Left lung (tissue), 10 donors: Measurements from ENCODE around the gene HOXA3. TPM values are rescaled to one million over a fixed set of nuclear protein-coding genes. Genes with fewer than 3 reads are reported as not detected.

Experiments
- ATAC-seq: fragments of 200-7000 bp; cut with Tn5 transposase; one replicate; pipeline ENCODE4 v1.9.1; 2020; ENCODE audit warnings: moderate library complexity
- DNase-seq, 4 donors: peaks; one replicate each; pipeline ENCODE4 v3.0.0-alpha.2; 2013 to 2020
- H3K27ac ChIP-seq, 2 donors: fragments of 200-600 bp; sonication (generic) in 1 of 2; one replicate each; pipeline versions ENCODE4 v1.5.0 to v1.8.0; 2020 to 2021
- H3K27me3 ChIP-seq, 2 donors: fragments of 200-600 bp; sonication (generic) in 1 of 2; one replicate each; pipeline versions ENCODE4 v1.5.0 to v1.8.0; 2020 to 2021
- H3K36me3 ChIP-seq, 2 donors: fragments of 200-600 bp; sonication (generic) in 1 of 2; one replicate each; pipeline versions ENCODE4 v1.5.0 to v1.8.0; 2020 to 2021
- H3K4me1 ChIP-seq, 2 donors: fragments of 200-600 bp; one replicate each; pipeline ENCODE4 v1.8.0; 2021
- H3K4me3 ChIP-seq, 2 donors: fragments of 200-600 bp; sonication (generic) in 1 of 2; one replicate each; pipeline versions ENCODE4 v1.5.0 to v1.8.0; 2020 to 2021; ENCODE audit warnings: mild to moderate bottlenecking in 1 of 2
- H3K9me3 ChIP-seq, 2 donors: fragments of 200-600 bp; sonication (generic) in 1 of 2; one replicate each; pipeline versions ENCODE4 v1.5.0 to v1.8.0; 2020 to 2021
- intact Hi-C, 2 donors: fragments of 100-400 bp; cut with DNase I; formaldehyde crosslinking; loops; one replicate each; pipeline versions ENCODE4 v1.11.2 to v1.14.2; 2022
- polyA plus RNA-seq, 6 donors: library from polyadenylated mRNA; unstranded; fragments of 120-200 nt; gene quantifications; one replicate each; pipeline ENCODE4 v1.2.1, GENCODE V29; 2013; ENCODE audit not compliant: insufficient read length in 6 of 6
- total RNA-seq, 2 donors: library from RNA; stranded (reverse); fragmentation: NEBNext Ultra II Directional; extraction: Animal tissue kit (Norgen Biotek cat#: 25700); gene quantifications; one replicate each; pipeline ENCODE4 v1.2.1, GENCODE V29; 2021
- TF ChIP-seq, protein P1 (sequence below), 2 donors: fragments of 200-600 bp; sonication (generic) in 1 of 2; IDR thresholded peaks; one replicate each; pipeline versions ENCODE4 v1.5.0 to v1.8.0; 2021; ENCODE audit warnings: antibody characterized with exemption in 2 of 2
- donor health status: DM: no; HTN: yes; CAD: no.
- donor health status: DM: no; HTN: no; CAD: no.

Gene HOXA3
- total and polyA plus RNA-seq, 8 donors = 5.7 to 49.6 (median 39.6) TPM

DNA sequence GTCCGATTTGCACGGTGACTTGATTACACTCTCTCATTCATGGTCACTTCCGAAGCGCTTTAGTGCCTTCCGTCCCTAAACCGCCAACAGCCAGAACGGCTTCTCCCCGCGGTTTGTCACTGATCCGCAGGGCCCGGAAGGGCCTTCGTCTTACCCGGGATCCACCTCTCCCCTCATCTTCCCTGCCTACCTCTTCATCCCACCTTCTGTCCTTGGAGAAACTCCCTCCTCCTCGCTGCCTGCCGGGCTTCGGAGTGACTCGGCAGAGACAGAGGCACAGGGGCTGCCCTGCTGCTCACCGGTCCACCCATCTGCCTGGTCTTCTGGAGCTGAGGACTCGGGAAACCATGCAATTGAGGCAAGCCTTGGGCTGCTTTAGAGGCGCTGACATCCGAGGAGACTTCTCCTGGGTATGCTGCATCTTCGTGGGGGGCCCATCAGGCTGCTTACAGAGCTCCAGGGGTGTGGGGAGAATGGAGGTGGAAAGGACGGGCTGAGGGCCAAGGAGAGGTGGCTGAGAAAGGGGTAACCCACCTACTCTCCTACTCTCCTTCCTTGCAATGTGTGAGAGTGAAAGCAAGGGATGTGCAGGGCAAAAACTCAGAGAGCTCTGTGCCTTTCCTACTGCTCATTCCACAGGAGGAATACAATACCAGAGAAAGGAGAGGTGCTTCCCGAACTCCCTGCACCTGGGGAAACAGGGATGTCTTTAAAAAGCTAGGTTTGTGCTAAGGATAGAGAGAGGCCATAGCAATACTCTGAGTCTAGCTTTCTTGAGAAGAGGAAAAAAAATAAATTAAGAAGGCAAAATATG, 33.7 kb upstream of the HOXA3 start:
- intact Hi-C loops = no loop called here
- Histone ChIP-seq H3K4me1 (peaks cover 4 to 50% of the 10 kb centered on the region in 2 donors), H3K27me3 (peaks cover 99 to 100% of the 10 kb centered on the region in 2 donors), H3K4me3 (no peak overlapping the region), H3K36me3 (no peaks in the 10 kb centered on the region), H3K9me3 (no peaks in the 10 kb centered on the region), H3K27ac (no peak overlapping the region)
- no peak for ATAC-seq
- TF ChIP-seq, protein P1, sequence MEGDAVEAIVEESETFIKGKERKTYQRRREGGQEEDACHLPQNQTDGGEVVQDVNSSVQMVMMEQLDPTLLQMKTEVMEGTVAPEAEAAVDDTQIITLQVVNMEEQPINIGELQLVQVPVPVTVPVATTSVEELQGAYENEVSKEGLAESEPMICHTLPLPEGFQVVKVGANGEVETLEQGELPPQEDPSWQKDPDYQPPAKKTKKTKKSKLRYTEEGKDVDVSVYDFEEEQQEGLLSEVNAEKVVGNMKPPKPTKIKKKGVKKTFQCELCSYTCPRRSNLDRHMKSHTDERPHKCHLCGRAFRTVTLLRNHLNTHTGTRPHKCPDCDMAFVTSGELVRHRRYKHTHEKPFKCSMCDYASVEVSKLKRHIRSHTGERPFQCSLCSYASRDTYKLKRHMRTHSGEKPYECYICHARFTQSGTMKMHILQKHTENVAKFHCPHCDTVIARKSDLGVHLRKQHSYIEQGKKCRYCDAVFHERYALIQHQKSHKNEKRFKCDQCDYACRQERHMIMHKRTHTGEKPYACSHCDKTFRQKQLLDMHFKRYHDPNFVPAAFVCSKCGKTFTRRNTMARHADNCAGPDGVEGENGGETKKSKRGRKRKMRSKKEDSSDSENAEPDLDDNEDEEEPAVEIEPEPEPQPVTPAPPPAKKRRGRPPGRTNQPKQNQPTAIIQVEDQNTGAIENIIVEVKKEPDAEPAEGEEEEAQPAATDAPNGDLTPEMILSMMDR (IDR thresholded peaks at IDR 0.05) = no peak
- peak in 2 of 4 donors; percentile 16 to 49 for DNase-seq

DNA sequence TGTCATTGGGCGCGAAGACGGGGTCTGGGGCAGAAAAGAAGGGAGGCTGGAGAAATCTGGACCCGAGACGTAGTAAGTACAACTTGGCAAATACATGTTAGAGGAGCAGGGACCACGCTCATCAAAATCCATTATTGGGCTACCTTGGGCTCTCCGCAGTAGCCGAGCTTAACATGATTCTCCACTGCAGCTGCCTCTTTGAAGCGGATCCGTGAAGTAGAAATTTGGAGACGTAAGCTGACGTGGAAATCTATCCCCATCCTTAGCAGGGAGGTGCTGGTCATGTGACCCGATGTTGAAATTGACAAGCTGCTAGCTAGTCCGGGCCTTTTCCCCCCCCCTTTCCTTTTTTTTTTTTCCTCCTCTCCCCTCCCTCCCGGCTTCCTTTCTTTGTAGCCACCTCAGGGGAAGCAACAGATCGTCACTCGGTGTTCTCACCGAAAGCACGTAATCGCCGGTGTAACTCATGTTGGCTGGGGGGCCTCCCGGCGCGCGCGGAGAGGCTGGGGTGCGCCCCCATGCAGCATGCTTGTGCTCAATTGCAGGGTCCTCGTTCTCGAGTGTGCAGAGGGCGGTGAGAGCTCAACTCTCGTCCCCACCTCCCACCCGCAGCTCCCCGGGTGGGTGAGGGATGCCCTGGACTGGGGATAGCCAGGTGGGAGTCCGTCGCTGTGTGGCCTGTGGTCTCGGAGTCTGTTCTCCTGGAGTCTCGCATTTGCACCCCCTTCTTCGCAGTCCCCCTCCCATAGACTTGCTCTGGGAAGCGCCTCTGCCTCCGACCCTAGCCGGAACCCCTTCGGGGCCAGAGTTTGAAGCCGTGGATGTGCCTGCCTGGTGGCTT, 32.9 kb upstream of the HOXA3 start, which contains the start of gene HOXA11:
HOXA11 (minus strand) TSS at position 220 of the 841 bp plus-strand sequence; CDS start at position 132, 88 bp downstream.
- Histone ChIP-seq H3K27ac (no peak within 1 kb of the TSS), H3K4me1 (peaks cover 4 to 50% of the 10 kb centered on the region in 2 donors), H3K36me3 (no peaks in the 10 kb centered on the region), H3K4me3 (peak within 1 kb of the TSS; percentile 1 to 31), H3K27me3 (peaks cover 99 to 100% of the 10 kb centered on the region in 2 donors), H3K9me3 (no peaks in the 10 kb centered on the region)
- intact Hi-C loops = no loop called here
- DNase-seq = peak in 2 of 4 donors; percentile 28 to 51
- ATAC-seq = no peak
- TF ChIP-seq, protein P1 (IDR thresholded peaks at IDR 0.05) = no peak

DNA sequence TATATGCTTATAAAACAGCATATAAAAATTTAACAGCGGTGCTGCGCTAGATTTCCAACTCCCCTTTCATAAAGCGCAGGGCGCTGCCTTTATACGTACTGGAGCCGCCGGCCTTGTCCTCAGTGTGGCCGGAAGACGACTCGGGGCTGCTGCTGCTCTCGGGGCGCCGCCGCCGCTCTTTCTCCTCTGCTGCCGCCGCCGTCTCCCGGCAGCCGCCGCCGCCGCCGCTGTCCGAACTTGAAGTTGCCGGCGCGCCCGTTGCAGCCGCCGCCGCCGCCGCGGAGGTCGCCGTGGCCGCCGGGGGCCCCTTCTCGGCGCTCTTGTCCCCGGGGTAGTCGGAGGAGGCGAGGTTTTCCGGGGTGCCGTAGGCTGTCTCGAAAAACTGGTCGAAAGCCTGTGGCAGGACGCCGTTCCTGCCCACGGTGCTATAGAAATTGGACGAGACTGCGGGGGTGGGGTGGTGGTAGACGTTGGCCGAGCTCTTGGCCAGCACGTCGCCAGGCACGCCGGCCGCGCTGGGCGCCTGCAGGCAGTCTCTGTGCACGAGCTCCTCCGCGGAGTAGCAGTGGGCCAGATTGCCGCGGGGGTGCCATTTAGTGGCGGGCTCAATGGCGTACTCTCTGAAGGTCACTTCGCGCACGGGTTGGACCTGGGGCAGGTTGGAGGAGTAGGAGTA, 32.1 kb upstream of the HOXA3 start:
- no peaks in the 10 kb centered on the region for H3K9me3 ChIP-seq
- ATAC-seq (no peak), DNase-seq (peak in 2 of 4 donors; percentile 31 to 85)
- no peak overlapping the region for H3K27ac ChIP-seq
- H3K36me3 ChIP-seq = no peaks in the 10 kb centered on the region
- H3K4me3 ChIP-seq = peak overlapping the region; percentile 1 to 31
- peaks cover 12 to 57% of the 10 kb centered on the region in 2 donors for H3K4me1 ChIP-seq
- H3K27me3 ChIP-seq = peaks cover 99 to 100% of the 10 kb centered on the region in 2 donors
- intact Hi-C loops = no loop called here
- TF ChIP-seq, protein P1 (IDR thresholded peaks at IDR 0.05) = no peak

DNA sequence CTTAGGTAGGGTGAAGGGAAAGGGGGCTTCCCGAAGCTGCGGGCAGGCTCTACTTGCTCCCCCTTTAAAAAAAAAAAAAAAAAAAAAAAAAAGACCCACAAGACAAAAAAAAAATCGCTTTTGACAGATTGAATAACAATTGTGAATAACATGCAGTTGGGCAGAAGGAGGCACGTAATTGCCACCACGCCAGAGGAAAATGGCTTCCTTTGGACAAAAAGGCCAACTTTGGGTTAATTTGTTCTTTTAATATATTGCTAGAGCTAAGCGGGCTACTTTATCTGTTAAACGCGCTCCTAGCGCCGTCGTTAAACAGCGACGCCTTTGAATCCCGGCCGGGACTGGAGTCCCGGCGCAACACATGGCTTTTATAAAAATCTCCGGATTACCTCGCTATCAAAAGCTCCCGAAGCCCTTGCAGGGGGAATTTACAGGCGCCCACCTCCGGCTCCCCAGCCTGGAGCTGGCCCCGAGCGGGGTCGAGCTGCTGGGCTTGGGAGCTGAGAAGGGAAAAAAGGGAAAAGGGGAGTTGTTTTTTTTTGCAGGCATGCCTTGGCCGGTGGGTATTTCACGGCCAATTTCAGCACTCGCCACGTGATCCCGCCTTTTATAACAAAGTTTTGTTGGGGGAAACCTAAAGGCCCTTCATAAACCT, 31.4 kb upstream of the HOXA3 start:
- Histone ChIP-seq H3K4me3 (peak overlapping the region in 1 of 2 donors; percentile 31), H3K36me3 (no peaks in the 10 kb centered on the region), H3K9me3 (no peaks in the 10 kb centered on the region), H3K4me1 (peaks cover 12 to 55% of the 10 kb centered on the region in 2 donors), H3K27ac (no peak overlapping the region), H3K27me3 (peaks cover 99 to 100% of the 10 kb centered on the region in 2 donors)
- TF ChIP-seq, protein P1 (IDR thresholded peaks at IDR 0.05) = no peak
- ATAC-seq (no peak), DNase-seq (peak in 2 of 4 donors; percentile 24 to 34)
- intact Hi-C loops = no loop called here
